Uterus (tissue), 2 donors: ENCODE data around the gene MAGEA12.
"Not testable (repeated sequence)": the region's sequence is repeated elsewhere in the genome, so short reads cannot be mapped to it uniquely, and the experiment has no call there.

Experiments
- POLR2A ChIP-seq, 2 donors: fragments of 450-650 bp; IDR thresholded peaks; one replicate each; pipeline ENCODE4 v1.6.1; 2016; ENCODE audit warnings: antibody characterized with exemption in 2 of 2, mild to moderate bottlenecking in 1 of 2, moderate library complexity in 1 of 2
- TF ChIP-seq, protein P1 (sequence below), 4 experiments: fragments of 200-600 bp in 2 of 4; fragments of 450-650 bp in 2 of 4; sonication (generic) in 2 of 4; IDR thresholded peaks; one replicate each; pipeline ENCODE4 v1.5.1; 2016 to 2019; ENCODE audit warnings: antibody characterized with exemption in 4 of 4, mild to moderate bottlenecking in 2 of 4, moderate library complexity in 1 of 4

DNA sequence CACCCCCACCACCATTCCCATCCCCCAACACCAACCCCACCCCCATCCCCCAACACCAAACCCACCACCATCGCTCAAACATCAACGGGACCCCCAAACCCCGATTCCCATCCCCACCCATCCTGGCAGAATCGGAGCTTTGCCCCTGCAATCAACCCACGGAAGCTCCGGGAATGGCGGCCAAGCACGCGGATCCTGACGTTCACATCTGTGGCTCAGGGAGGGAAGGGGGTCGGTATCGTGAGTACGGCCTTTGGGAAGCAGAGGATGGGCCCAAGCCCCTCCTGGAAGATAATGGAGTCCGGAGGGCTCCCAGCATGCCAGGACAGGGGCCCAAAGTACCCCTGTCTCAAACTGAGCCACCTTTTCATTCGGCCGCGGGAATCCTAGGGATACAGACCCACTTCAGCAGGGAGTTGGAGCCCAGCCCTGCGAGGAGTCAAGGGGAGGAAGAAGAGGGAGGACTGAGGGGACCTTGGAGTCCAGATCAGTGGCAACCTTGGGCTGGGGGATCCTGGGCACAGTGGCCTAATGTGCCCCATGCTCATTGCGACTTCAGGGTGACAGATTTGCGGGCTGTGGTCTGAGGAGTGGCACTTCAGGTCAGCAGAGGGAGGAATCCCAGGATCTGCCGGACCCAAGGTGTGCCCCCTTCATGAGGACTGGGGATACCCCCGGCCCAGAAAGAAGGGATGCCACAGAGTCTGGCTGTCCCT lies 744 bp downstream of the MAGEA12 start:
- TF ChIP-seq, protein P1, sequence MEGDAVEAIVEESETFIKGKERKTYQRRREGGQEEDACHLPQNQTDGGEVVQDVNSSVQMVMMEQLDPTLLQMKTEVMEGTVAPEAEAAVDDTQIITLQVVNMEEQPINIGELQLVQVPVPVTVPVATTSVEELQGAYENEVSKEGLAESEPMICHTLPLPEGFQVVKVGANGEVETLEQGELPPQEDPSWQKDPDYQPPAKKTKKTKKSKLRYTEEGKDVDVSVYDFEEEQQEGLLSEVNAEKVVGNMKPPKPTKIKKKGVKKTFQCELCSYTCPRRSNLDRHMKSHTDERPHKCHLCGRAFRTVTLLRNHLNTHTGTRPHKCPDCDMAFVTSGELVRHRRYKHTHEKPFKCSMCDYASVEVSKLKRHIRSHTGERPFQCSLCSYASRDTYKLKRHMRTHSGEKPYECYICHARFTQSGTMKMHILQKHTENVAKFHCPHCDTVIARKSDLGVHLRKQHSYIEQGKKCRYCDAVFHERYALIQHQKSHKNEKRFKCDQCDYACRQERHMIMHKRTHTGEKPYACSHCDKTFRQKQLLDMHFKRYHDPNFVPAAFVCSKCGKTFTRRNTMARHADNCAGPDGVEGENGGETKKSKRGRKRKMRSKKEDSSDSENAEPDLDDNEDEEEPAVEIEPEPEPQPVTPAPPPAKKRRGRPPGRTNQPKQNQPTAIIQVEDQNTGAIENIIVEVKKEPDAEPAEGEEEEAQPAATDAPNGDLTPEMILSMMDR (IDR thresholded peaks at IDR 0.05): not testable (repeated sequence)
- TF ChIP-seq POLR2A (IDR thresholded peaks at IDR 0.05): not testable (repeated sequence)
